Testis (tissue), 3 donors: ENCODE measurements around the gene LAMA5. TPM values are rescaled to one million over a fixed set of nuclear protein-coding genes. Genes with fewer than 3 reads are reported as not detected.

Experiments
- DNase-seq: peaks from one replicate; pipeline ENCODE4 v3.0.0-alpha.2; 2019
- H3K27ac ChIP-seq, 2 donors: fragments of 200-600 bp; sonication (generic); one replicate each; pipeline ENCODE4 v1.5.1; 2019
- H3K27me3 ChIP-seq: fragments of 200-600 bp; sonication (generic); one replicate; pipeline ENCODE4 v1.5.1; 2019
- H3K36me3 ChIP-seq: fragments of 200-600 bp; sonication (generic); one replicate; pipeline ENCODE4 v1.5.1; 2017; ENCODE audit warnings: low read depth; ENCODE audit errors: missing control alignments
- H3K4me1 ChIP-seq: fragments of 200-600 bp; sonication (generic); one replicate; pipeline ENCODE4 v1.5.1; 2019
- H3K4me3 ChIP-seq, 2 donors: fragments of 200-600 bp; sonication (generic); one replicate each; pipeline ENCODE4 v1.5.1; 2017 to 2019
- H3K9me3 ChIP-seq: fragments of 200-600 bp; sonication (generic); one replicate; pipeline ENCODE4 v1.5.1; 2017
- POLR2A ChIP-seq: fragments of 450-650 bp; IDR thresholded peaks from one replicate; pipeline ENCODE4 v1.6.1; 2017; ENCODE audit warnings: antibody characterized with exemption, mild to moderate bottlenecking, moderate library complexity
- WGBS, 2 donors: methylation state at CpG; one replicate each; pipeline ENCODE4 v1.1.5; 2018; 5-methylcytosine and 5-hydroxymethylcytosine counted together
- intact Hi-C: fragments of 100-400 bp; cut with DNase I; formaldehyde crosslinking; loops from one replicate; pipeline ENCODE4 v1.15.1; 2023; ENCODE audit warnings: low total_unique reads
- polyA plus RNA-seq: library from polyadenylated mRNA; stranded (reverse); fragments of 350-450 nt; fragmentation: Illumina TruSeq; extraction: RNeasy Lipid Tissue Mini Kit (QIAGEN cat#74804); gene quantifications from one replicate; pipeline ENCODE4 v1.2.3, GENCODE V29; 2014; ENCODE audit warnings: low read depth, low replicate concordance; ENCODE audit not compliant: insufficient read depth
- total RNA-seq, 2 donors: library from RNA; depleted of rRNA; stranded (reverse); fragments of >200 nt; gene quantifications; one replicate each; pipeline ENCODE4 v1.2.3, GENCODE V29; 2016
- TF ChIP-seq, protein P1 (sequence below), 3 experiments: fragments of 450-650 bp in 2 of 3; fragments of 200-600 bp in 1 of 3; sonication (generic) in 1 of 3; IDR thresholded peaks; one replicate each; pipeline ENCODE4 v1.5.1; 2016 to 2019; ENCODE audit warnings: antibody characterized with exemption in 3 of 3, mild to moderate bottlenecking in 2 of 3, moderate library complexity in 1 of 3

LAMA5 gene
- total and polyA plus RNA-seq, 3 donors from 2014 or later, result 33.2 to 144 (median 121) TPM

DNA sequence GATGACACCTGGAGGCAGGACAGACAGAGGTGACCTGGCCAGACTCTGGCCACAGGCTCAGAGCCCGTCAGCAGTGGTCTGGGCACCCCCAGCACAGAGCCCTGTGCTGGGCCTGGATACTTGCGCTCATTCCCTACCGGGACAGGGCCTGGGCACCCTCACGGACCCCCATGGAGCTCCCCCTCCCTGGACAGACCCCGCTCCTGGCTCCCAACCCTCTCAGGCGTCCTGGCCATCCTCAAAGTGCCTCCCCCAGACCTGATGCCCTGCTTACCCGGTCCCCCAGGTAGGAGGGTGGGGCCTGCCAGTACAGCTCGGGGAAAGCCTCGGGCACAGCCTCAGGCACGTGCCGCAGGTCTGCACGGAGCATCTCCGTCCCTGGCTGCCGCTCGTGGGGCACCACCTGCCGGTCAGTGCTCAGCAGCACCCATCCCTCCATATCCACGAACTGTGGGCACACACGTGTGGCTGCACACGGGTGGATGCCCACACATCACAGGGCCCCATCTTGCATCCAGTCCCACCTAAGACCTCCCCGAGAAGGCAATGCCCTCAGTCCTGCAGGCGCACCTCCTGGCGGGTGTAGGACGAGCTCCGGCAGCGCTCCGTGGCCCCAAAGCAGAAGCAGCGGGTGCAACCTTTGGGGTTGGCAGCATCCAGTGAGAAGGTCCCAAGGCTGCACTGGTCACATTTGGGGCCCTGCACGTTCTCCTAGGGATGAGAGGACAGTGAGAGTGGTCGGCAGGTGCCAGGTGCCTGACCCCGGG is 40.0 kb downstream of the LAMA5 start:
- peaks cover 17% of the 10 kb centered on the region for H3K4me1 ChIP-seq
- TF ChIP-seq POLR2A, result no peak
- TF ChIP-seq, protein P1, sequence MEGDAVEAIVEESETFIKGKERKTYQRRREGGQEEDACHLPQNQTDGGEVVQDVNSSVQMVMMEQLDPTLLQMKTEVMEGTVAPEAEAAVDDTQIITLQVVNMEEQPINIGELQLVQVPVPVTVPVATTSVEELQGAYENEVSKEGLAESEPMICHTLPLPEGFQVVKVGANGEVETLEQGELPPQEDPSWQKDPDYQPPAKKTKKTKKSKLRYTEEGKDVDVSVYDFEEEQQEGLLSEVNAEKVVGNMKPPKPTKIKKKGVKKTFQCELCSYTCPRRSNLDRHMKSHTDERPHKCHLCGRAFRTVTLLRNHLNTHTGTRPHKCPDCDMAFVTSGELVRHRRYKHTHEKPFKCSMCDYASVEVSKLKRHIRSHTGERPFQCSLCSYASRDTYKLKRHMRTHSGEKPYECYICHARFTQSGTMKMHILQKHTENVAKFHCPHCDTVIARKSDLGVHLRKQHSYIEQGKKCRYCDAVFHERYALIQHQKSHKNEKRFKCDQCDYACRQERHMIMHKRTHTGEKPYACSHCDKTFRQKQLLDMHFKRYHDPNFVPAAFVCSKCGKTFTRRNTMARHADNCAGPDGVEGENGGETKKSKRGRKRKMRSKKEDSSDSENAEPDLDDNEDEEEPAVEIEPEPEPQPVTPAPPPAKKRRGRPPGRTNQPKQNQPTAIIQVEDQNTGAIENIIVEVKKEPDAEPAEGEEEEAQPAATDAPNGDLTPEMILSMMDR (IDR thresholded peaks at IDR 0.05), result no peak
- H3K36me3 ChIP-seq, result no peaks in the 10 kb centered on the region
- H3K9me3 ChIP-seq, result no peaks in the 10 kb centered on the region
- intact Hi-C loops, result no loop called here
- no peak for DNase-seq
- no peak overlapping the region for H3K27ac ChIP-seq
- no peak overlapping the region for H3K4me3 ChIP-seq
- H3K27me3 ChIP-seq, result no peaks in the 10 kb centered on the region
- 90% methylated on average over 30 of the region's 30 CpGs; no CpG with 5 or more reads in 1 of the 2 donors for WGBS, 2 donors

DNA sequence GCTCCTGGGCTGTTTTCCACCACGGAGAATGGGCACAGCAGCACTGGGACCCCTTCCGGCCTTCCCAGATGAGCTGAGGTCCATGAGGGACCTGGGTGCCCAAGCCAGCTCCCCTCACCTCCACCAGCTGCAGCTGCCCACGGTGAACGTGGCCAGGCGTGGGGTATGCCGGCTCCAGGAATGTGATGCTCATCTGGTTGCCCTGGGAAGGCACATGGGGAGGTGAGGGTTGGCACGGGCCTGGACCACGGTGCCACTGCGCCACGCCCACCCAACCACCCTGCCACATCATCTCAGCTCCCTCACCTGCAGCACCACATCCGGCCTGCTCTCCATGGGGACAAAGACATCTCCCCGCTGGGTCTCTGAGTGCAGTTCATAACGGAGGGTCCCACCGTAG is 40.6 kb downstream of the LAMA5 start:
- Histone ChIP-seq H3K9me3 (no peaks in the 10 kb centered on the region), H3K36me3 (no peaks in the 10 kb centered on the region), H3K4me1 (peaks cover 17% of the 10 kb centered on the region), H3K4me3 (no peak overlapping the region), H3K27me3 (no peaks in the 10 kb centered on the region), H3K27ac (no peak overlapping the region)
- TF ChIP-seq POLR2A, result no peak
- TF ChIP-seq, protein P1 (IDR thresholded peaks at IDR 0.05), result no peak
- WGBS, 2 donors, result 95 to 98% methylated on average over 3 to 14 of the region's 14 CpGs
- intact Hi-C loops, result no loop called here
- DNase-seq, result no peak

DNA sequence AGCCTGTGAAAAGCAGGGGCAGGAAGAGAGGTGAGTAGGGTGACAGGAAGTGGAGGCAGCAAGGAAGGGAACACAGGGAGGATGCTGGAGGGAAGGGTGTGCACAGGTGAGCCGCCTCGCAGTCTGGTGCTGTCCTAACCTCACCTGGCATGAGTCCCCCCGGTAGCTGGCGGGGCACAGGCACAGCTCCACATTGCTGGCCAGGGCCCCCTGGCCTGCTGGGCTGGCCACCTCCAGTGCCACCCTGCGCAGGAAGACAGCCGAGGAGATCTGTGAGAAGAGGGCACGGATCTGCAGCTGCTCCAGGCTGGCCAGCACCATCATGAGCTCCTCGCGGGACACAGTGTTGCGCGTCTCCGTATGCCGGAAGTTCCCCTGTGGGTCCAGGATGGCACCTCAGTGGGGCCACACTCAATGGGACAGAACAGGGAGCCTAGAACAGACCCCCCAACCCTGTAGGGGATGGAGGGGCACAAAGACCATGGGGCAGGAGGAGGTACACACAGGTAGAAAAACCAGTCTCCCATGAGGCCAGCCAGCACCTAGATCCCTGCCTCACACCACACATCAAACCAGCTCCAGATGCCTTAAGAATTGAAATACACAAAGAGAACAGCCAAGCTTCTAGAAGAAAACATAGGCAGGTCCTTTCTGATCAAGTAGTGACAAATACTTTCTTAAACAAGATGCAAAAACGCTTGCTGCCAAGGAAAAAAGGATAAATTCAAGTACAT is 41.8 kb downstream of the LAMA5 start:
- Histone ChIP-seq H3K27me3 (no peaks in the 10 kb centered on the region), H3K4me1 (peaks cover 17% of the 10 kb centered on the region), H3K9me3 (no peaks in the 10 kb centered on the region), H3K36me3 (no peaks in the 10 kb centered on the region), H3K4me3 (no peak overlapping the region), H3K27ac (no peak overlapping the region)
- no peak for DNase-seq
- intact Hi-C loops, result no loop called here
- TF ChIP-seq, protein P1 (IDR thresholded peaks at IDR 0.05), result no peak
- TF ChIP-seq POLR2A, result no peak
- 89 to 98% methylated on average over 3 to 14 of the region's 14 CpGs for WGBS, 2 donors

DNA sequence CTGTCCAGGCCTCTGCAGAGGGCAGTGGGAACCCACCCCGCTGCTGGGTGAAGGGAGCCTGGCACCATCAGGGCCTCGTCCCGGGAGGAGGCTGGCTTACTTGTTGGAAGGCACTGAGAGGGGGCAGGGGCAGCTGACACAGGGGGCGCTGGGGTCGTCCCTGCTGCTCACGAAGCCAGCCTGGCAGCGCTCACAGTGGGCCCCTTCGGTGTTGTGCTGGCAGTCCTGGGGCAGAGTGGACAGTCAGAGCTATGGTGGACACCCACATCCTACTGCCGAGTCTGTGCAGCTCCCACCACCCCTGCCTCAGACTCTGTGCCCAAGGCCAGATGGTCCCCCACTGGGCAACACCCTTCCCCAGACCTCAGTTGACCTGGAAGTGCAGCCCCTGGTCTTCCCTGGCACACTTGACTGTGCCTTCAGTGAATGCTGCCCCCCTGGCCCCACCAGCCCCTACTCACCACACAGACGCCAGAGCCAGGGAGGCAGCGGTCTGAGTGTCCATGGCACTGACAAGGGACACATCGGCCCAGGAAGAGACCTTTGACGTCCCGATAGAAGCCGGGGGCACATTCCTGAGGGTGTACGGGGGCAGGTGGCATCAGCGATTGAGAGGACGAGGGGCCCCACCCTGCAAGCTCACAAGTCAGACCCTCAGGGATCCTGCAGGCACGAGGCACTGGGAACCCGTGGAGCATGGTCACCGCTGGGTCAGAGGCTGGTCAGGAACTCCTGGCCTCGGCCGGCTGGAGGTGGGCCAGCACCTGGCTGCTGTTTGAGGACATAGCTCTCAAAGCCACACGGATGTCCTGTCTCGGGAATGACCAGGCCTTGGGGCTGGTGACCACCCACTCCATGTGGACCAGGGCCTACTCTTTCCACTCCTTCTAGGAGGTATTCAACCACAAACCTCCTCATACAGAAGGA is 42.9 kb downstream of the LAMA5 start:
- H3K9me3 ChIP-seq, result no peaks in the 10 kb centered on the region
- intact Hi-C loops, result no loop called here
- H3K4me3 ChIP-seq, result no peak overlapping the region
- no peak for DNase-seq
- no peaks in the 10 kb centered on the region for H3K27me3 ChIP-seq
- no peak overlapping the region for H3K27ac ChIP-seq
- TF ChIP-seq, protein P1 (IDR thresholded peaks at IDR 0.05), result no peak
- TF ChIP-seq POLR2A, result no peak
- H3K36me3 ChIP-seq, result no peaks in the 10 kb centered on the region
- H3K4me1 ChIP-seq, result peaks cover 24% of the 10 kb centered on the region
- WGBS, 2 donors, result 84 to 85% methylated on average over 16 to 25 of the region's 25 CpGs
